ENCODE data around the gene OR2V2. TPM values are rescaled to one million over a fixed set of nuclear protein-coding genes. Genes with fewer than 3 reads are reported as not detected.
"Not testable (repeated sequence)": the region's sequence is repeated elsewhere in the genome, so short reads cannot be mapped to it uniquely, and the experiment has no call there.

OR2V2 gene
- total RNA-seq, 1 donor from 2014 or later: not detected

DNA sequence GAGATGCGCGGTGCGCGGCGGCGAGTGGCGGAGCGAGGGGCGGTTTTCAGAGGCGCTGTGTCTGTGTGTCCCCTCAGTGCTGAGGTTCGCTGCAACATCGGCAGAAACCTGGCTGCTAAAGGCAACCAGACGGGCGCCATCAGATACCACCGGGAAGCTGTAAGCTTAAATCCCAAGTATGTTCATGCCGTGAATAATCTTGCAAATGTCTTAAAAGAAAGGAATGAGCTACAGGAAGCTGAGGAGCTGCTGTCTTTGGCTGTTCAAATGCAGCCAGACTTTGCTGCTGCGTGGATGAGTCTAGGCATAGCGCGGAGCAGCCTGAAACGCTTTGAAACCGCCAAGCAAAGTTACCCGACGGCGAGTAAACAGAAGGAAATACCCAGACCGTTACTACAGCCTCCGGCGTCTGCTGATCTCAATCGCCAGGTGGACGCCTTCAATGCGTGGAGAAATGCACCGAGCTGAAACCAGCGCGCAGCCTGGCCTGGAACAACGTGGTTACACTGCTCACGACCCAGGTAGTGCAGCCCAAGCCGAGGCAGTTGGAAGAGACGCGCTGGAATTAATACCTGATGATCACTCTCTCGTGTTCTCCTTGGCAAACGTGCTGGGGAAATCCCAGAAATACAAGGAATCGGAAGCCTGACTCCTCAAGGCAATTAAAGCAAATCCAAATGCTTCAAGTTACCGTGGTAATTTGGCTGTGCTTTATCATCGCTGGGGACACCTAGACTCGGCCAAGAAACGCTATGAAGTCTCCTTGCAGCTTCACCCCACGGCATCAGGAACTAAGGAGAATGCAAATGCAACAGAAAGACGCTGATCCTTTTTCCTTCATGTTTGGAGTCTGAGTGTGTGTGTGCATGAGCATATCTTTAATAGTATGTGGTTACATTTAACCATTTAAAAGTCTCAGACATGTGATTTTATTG lies 32.3 kb upstream of the OR2V2 start:
- DNase-seq (ENCODE audit: low spot score): no peak

DNA sequence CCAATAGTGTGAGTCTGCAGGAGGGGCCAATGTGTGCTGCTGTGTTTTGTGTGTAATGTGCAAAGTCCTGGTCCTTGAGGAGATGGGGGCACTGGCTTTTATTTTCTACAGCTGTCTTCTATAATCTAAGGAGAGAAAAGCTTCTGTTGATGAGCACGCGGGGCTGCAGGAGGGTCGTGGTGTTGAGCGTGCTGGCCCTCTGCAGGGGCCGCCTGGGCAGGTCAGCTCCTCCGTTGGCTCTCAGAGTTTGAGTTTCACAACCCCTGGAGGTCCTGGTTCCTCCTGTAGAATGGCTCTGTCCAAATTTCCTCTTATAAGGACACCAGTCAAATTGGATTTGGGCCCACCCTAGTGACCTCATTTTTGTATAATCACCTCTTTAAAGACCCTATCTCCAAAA lies 29.0 kb upstream of the OR2V2 start:
- DNase-seq (ENCODE audit: low spot score): no peak

DNA sequence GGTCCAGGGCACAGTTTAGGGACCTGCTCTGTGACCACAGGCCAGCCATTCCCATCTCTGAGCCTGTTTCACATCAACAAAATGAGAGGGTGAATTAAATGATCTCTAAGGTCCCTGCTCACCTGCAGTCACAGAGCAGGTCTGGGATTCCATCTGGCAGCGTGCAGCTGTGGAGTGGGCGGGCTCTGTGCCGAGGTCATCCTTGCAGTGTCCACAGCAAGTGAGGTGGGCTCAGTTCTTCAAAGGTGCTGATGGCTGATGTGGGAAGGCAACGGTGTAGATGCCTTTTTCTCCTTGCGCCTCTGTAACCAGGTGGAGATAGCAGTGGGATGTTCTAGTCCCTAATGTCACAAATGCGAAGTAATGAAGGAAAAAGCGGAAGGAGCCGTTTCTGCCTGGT lies 28.3 kb upstream of the OR2V2 start:
- no peak for DNase-seq (ENCODE audit: low spot score)

DNA sequence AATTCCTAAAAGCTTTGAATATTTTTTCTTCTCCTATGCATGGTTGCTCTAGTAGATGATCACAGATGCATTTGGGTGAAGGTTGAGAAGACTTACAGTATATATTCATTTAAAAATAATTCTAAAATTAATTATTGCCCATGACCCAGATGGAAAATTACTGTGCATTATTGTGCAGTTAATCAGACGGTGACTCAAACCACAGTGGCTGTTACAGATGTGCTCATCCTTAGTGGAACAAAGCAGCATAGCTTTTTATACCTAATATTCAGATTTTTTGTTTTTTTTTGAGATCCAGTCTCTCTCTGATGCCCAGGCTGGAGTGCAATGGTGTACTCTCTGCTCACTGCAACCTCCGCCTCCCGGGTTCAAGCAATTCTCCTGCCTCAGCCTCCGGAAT lies 27.1 kb upstream of the OR2V2 start:
- no peak for DNase-seq (ENCODE audit: low spot score)

DNA sequence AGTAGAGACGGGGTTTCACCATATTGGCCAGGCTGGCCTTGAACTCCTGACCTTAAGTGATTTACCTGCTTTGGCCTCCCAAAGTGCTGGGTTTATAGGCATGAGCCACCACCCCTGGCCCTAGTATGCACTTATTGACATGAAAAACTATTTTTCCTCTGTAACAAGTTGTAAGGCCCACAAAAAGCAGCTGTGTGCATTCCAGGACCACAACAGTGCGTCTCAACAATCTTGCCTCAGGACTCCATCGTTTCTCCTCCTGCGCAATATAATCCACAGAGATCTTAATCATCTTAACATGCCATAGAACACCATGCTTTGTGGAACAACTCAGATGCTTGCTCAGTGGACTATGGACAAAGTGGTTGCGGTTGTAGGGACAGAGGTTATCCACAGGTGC lies 26.6 kb upstream of the OR2V2 start:
- no peak for DNase-seq (ENCODE audit: low spot score)

DNA sequence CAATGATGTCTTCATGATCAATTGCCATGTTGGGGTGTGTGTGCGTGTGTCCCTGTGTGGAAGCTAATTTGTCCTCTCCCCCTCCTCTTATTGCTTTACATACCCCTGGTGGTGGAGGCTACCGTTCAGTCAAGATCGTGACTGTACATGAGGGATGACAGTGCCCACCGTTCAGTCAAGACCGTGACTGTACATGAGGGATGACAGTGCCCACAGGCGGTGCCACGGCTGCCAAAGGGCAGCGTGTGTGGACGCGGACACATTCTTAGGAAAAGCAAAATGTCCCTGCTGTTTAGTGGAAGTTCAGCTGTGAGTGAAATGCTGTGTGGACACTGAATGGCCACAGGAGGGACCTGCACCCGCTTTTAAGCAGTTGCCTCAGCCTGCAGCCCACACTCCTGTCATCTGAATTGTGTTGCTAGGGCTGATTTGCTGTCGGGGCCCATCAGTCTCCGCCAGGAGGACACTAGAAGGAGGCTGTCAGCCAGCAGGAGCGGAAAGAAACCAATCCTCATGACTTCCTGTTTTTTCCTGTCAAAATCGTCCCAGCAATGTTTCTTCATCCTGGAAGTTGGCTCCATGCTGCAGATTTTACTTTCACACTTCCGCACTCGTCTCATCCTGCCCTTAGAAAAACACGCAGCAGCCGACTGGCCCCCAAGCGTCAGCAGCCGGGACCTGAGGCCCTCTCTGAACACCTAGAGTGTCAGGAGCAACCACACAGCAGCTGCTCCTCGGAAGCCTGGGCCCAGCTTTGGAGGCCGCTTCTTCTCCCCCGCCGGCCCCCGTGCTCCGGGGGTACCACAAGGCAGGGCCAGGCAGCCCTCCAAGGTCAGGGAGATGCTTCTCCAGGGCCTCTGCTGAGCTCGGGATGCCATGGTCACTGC lies 25.5 kb upstream of the OR2V2 start:
- DNase-seq (ENCODE audit: low spot score): no peak

DNA sequence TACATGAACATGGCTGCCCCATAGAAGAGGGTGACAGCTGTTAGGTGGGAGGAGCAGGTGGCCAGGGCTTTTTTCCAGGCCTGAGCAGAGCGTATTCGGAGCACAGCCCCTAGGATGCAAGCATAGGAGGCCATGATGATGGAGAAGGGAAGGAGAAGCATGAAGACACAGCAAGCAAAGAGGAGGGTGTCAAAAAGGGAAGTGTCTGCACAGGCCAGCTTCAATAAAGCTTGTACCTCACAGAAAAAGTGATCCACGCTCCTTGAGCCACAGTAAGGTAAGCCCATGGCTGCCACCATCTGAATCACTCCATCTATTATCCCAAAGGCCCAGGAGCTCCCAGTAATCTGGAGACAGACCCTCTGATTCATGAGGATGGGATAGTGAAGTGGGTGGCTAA lies 22.9 kb upstream of the OR2V2 start:
- DNase-seq (ENCODE audit: low spot score): no peak

DNA sequence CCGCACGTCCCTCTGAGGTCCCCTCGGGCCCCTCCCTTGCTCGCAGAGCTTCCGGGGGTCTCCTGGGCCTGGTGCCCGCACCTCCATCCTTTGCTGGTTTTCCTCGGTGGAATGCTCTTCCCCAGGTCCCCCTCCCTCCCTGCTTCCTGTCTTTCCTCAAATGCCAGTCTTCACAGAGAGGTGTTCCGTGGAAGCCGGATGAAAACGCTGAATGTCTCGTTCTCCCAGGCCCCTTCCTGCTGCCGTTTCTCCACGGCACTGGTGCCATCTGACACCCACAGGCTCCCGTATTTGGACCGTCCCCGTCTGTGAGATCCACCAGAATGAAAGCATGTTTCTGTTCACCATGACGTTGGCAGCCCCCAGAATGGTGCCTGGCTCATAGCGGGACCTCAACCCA lies 20.5 kb upstream of the OR2V2 start:
- no peak for DNase-seq (ENCODE audit: low spot score)

DNA sequence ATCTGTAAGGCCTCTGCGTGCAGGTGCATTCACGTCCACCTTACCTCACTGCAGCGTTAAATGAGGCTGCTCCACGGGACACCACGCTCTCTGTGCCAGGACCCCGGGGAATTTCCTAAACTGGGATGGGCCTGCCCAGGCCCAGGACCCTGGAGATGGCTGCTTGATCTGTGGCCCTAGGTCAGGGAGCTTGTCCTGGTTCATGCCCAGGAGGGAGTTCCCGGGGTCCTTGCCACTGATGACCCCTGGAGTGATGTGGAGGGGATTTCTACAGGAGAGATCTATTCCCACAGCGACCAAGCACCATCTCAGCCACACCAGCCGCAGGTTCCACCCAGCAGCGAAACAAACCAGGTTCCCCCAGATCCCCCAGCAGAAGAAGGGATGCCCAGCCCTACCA lies 19.9 kb upstream of the OR2V2 start:
- DNase-seq (ENCODE audit: low spot score): no peak

DNA sequence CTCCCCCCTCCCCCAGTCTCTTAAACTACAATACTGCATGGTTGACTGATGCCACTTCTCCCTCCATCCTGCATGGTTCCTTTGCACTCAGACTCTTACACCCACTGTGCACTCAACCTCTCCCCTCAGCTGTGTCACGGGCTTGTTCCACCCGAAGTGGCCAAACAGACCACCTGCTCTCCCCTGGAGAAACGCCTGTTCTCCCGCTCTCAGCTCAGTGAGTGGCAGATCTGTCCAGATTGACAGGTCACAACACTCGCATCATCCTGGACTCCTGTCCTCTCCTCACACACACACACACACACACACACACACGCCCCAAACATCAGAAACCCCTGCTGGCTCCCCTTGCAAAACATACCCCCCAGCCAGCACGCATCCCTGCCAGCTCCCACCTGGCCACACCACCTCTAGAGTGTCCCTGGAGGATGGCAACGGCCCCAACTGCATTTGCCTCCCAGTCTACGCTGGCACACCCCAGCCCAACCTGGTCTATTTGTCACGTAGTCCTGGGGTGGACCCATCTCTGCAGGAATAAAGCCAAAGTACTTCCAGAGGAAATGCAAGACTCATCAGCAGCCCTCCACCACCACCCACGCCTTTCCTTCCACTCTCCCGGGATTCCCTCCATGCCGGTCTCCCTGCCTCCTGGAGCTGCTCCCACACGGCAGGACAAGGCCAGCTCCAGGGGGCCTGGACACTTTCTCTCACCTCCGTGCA lies 19.3 kb upstream of the OR2V2 start:
- DNase-seq (ENCODE audit: low spot score): no peak

DNA sequence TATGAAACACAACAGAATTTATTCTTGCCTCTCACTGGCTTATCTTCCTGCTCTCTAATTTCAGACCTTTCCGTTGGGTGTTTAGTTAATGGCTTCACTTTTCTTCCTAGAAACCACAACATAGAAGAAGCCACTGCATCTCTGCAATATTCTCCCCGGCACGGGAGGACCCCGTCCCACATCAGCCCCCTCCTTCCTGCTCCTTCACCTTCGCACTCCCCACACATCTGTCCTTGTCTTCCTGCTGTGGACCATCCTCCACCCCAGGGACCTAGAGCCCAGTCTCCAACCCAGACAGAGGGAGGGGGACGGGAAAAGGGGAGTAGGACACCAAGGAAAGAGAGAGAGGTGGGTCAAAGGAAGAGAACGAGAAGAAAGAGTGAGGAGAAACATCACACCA lies 17.8 kb upstream of the OR2V2 start:
- DNase-seq (ENCODE audit: low spot score): no peak

DNA sequence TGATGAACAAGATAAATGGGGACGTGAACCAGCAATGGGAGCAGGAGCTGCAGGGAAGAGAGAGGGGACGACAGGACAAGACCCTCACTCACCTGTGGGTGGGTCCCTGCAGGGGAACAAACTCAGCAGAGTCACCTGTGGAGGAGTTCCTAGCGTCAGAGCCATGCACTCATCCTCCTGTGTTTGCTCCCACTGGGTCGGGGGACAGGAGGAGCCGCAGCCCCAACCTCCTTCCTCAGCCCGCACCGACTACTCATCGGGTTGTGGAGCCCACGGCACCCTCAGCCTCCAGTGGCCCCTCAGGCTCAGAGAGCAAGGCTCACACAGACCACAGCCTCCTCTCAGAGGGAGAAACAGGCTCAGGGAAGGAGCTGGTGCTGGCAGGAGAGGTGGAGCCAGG lies 17.3 kb upstream of the OR2V2 start:
- not testable (repeated sequence) for DNase-seq (ENCODE audit: low spot score)

DNA sequence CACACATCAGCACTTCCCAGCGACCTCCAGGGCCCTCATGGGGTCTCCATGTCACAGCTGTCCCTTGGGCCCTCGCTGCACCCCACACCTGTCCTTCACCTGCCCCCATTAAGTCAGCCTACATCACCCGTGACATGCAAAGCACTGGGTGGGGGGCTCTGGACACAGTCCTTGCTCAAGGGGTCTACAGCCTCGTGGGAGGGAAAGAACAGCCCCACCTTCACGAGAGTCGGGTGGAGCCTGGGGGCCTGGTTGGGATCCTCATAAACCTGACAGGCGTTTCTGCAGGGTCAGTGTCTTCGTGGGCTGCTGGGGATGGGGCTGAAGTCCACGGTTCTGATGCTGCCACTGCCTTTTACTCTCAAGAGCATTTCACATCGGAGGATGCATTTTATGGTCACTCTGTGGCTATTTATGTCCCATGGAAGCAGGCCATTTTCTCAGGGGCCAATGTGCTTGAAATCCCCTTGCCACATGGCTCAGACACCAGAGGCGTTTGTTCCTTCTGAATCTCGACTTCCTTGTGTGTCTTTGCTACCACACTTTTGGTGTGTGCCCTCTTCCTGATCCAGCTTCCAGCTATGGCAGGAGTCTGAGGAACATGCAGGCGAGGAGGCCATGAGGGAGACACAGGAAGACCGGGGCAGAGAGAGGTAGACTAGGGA lies 16.4 kb upstream of the OR2V2 start, which contains the start of gene OR2V1:
Gene OR2V1 (minus strand): TSS at position 338 of the 665 bp plus-strand sequence. CDS start 5,865 bp downstream, outside the sequence.
- DNase-seq (ENCODE audit: low spot score): no peak

DNA sequence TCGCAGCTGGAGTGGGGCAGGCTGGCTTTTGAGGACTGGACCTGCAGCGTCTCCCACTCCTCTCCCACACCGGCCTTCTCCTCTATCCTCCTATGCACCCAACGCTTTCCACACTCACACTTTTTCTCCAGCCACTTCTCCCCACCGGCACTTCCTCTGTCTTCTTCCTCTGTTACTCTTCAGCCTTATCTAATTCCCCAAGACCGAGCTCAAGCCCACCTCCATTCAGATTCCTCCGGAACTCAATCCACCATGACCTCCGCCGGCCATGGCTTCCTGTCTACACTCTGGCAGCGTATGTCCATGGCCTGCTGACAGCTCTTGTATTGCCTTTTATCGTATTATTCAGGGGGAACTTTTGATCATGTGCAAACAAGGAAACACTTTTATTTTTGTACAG lies 15.9 kb upstream of the OR2V2 start:
- no peak for DNase-seq (ENCODE audit: low spot score)

DNA sequence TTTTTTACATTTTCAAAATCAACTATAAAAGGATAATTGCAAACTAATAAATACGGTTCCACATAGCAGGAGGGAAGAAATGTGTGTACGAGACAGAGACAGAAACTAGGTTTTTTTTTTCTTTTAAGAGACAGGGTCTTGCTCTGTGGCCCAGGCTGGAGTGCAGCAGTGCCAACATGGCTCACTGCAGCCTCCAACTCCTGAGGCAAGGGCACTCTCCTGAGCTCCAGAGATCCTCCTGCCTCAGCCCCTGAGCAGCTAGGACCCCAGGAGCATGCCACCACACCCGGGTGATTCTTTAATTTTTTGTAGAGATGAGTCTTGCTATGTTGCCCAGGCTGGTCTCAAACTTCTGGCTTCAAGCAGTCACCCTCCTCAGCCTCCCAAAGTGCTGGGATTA lies 14.3 kb upstream of the OR2V2 start:
- no peak for DNase-seq (ENCODE audit: low spot score)

DNA sequence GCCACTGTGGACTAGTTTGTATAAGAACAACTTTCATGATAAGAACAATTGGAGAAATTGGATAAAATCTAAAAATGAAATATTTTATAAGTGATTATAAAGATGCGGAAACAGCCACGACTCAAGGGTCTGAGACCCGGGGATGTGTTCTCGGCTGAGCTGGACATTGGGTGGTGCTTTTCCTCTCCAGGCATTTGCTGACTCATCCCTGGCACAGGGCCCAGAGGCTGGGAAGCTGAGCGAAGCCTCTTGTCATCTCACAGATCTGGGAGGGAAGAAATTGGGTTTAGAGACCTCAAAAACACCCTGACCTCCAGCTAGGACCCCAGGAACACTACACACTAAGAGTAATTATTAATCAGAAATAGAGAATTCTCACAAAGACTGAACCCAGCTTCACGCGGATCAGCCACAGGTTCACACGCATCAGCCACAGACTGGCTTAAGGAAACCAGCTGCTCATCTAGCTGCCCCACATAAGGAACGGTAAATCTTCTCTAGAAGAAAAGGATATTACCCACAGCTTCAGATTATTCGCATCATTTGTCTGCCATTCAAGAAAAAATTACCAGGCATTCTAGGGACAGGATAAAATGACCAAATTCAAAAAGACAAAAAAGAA lies 13.7 kb upstream of the OR2V2 start:
- no peak for DNase-seq (ENCODE audit: low spot score)

DNA sequence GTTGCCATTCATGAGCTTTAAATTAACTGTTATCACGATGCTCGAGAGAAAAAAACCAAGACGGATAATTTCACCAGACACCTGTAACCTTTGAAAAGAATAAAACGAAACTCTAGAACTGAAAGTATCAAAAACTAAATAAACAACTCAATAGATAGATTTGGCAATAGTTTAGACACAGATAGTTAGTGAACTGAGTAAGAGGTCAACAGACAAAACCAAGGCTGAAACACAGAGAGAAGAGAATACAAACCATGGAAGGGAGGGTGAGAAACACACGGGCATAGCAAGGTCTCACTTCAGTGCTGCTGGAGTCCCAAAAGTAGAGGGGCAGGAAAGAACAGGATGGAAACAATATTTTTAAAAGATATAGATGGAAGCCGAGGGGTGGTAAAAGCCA lies 13.1 kb upstream of the OR2V2 start:
- DNase-seq (ENCODE audit: low spot score): no peak

DNA sequence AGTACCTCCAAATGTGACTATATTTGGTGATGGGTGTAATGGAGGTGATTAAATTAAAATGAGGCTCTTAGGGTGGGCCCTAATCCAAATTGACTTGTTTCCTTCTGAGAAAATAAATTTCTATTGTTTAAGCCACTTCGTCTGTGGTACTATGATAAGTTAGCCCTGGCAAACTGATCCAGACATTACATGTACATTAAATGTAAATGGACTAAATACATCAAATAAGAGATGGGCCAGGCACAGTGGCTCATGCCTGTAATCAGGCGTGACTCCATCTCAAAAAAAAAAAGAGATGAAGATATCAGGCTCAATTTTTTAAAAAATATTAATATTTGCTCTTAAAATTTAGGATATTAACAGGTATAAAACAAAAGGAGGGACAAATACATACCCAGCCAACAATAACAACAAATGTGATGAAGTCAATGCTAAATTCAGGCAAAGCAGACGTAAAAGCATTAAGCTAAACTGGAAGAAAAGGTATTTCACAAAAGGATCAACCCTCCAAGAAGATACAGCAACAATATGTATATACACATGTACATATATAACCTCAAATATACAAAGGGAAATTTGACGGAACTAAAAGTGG lies 10.9 kb upstream of the OR2V2 start:
- DNase-seq (ENCODE audit: low spot score): no peak

DNA sequence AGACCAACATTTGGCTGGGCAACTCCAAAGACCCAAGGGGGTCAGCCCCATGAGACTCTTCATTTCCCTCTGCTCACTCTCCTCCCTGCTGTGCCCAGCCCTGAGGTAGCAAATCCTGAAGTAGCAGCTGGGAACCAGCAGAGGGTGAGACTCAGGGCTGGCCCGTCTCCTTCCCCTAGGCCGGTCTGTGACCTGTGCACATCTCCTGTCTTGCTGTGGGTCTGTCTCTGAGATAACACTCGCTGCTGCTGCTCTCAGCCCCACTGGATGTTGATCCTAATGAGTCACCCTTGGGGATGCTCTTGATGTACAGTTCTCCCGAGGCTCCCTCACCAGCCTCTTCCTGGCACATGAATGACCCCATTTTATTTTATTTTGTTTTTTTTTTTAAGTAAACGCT lies 9.1 kb upstream of the OR2V2 start:
- no peak for DNase-seq (ENCODE audit: low spot score)

DNA sequence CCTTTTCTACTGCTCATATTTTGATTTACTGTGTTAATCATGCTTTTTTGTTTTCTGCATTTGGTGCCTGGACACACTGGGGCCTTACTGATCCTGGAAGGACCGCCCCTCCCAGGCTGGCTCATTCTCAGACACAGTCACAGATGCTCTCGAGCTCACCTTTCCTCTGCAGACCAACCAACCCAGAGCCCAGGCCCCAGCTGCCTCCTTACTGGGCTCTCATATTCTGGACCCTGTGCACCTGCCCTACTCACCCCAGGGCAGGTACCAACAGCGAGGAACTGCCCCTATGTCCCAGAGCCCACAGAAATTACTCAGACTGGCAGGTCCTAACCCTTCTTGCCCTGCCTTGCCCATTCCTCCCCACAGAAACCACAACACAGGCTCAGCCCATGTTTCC lies 6.6 kb upstream of the OR2V2 start:
- DNase-seq (ENCODE audit: low spot score): no peak

DNA sequence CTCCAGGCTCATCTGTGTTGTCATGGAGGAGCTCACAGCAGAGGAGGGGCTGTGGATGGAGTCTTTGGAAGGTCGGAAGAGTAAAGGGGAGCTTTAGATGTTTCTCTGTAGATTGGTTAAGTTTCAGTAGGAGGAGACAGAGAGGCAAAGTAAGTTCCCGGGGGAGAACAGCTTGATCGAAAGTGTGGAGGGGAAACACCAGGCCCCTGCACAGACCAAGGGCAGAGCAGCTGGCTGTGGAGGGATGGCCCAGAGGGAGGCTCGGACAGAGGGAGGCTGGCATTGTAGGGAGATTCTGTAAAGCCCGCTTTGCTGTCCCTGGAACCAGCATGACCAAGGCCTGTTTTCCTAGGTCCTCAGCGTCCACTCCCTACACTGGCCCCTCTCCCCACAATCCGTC lies 5.3 kb upstream of the OR2V2 start:
- DNase-seq (ENCODE audit: low spot score): no peak
